GM19463 (cell line): ENCODE measurements around the gene CASTOR2.
"Not testable (repeated sequence)": the region's sequence is repeated elsewhere in the genome, so short reads cannot be mapped to it uniquely, and the experiment has no call there.

Source experiments
- ATAC-seq: cut with Tn5 transposase; IDR thresholded peaks from one replicate; pipeline ENCODE4 v1.9.1; 2021; ENCODE audit warnings: mild to moderate bottlenecking, moderate library complexity; ENCODE audit not compliant: unreplicated experiment

CASTOR2 gene

DNA sequence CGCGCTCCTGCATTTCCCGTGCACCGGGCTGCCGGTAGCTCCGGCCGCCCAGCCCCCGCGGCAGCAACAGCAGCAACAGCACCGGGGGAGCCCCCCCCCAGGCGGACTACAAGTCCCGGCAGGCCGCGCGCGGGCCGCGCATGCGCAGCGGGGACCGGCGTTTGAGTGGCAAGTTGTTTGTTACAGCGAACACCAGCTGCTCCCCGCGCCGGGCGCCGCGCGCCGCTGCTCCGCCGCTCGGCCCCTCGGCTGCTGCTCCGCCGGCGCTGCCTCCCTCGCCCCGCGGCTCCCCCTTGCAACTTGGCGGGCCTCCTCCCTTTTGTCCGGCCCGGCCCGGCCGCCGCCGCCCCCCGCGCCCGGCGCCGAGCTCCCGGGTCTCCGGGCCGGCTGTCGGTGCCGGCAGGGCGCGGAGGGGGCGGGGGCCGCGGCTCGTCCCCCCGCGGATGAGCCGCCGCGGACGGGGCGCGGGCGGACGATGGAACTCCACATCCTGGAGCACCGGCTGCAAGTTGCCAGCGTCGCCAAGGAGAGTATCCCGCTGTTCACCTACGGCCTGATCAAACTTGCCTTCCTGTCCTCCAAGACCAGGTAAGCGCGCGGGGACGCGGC is at the start of gene CASTOR2:
CASTOR2 (plus strand) TSS at position 195 of the 609 bp plus-strand sequence; CDS start at position 476, 281 bp downstream.
- ATAC-seq, result peak; percentile 89

DNA sequence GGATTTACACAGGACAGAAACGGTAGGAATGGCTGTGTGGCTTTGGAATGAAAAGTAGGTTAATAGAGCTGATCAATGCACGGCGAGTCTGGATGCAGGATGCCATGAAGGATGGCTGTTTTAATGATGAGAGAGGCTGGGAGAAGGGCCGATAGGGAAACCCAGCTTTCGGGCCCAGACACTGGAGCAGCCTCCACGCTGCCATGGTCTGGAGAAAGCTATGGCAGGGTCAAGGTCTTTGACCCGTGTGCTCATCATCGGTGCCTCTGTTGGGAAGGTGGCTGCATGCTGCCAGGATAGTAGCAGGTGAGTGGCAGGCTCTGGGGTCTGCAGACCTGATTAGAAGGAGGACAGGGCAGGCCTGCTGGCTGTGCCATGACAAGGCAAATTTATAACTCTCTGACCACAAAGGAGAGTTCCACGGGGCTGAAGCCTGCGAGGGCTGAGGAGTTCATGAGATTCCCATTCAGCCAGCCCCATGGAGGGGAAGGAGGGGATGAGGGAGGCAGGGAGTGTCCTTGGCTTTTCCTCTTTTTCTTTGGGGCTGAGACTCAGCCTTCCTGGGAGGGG is 42.1 kb upstream of the CASTOR2 start:
- not testable (repeated sequence) for ATAC-seq

DNA sequence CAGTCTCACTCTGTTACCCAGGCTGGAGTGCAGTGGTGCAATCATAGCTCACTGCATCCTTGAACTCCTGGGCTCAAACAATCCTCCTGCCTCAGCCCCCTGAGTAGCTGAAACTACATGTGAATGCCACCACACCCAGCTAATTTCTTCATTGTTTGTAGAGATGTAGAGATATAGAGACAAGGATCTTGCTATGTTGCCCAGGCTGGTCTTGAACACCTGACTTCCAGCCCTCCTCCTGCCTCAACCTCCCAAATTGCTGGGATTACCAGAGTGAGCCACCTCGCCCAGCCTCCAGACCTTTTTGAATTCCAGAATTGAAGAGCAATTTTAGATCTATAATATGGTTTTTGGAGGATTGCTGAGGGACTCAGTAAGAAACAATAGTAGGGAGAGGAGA is 40.9 kb upstream of the CASTOR2 start:
- not testable (repeated sequence) for ATAC-seq

DNA sequence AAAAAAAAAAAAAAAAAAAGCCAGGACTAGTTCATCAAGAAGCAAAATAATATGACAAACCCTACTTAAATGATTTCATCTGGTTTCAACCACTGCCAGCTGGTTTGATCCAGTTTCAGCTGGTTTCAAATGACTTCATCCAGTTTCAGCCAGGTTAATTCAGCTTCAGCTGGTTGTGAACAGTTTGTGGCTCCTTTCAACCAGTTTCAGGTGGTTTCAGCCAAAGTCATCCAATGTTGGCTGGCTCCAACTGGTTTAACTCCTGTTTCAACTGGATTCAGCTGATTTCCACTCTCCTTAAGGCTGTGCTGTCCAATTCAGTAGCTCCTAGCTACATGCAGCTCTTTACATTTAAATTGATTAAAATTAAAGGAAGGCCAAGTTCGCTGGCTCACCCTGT is 37.5 kb upstream of the CASTOR2 start:
- ATAC-seq, result not testable (repeated sequence)

DNA sequence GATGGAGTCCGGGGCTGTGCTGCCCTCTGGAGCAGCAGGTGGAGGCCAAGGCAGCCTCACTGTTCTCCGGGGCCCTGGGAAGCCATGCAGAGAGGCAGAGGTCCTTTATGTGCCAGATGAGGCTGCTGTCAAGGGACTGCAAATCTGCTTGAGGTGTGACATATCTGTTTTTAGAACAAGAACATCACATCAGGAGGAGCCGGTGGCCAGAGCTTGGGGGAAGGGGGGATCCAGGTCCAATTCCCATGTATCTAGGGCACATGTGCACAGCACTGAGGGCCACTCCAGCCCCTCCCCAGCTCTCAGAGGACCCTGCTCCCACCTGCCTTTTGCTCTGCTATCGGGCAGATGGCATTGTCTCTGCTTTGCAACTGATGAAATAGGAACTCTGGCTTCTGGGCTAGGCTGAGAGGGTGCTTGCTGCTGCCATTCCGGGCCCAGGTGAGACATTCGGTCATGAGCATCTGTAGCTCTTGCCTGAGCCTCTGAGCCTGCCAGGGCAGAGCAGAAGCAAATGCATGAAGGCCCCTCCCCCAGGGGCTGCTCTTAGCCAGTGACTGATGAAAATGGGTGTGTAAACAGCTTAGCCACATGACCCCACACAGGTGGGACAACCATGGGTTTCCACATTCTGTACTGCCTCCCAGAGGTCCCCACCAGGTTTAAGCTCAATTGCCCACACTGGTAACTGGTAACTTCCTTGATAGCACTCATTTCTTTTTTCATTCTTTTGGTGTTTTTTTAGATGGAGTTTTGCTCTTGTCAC is 32.8 kb upstream of the CASTOR2 start:
- ATAC-seq, result not testable (repeated sequence)

DNA sequence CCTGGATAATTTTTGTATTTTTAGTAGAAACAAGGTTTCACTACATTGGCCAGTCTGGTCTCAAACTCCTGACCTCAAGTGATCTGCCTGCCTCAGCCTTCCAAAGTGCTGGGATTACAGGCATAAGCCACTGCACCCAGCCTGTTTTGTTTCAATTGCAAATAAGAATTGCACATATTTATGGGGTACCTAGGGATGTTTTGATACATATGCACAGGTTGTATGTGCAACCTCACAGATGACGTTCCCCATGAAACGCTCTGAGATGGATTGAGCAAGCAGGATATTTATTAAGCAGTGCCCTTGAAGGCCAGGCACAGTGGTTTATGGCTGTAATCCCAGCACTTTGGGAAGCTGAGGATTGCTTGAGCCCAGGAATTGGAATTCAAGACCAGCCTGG is 25.1 kb upstream of the CASTOR2 start:
- not testable (repeated sequence) for ATAC-seq

DNA sequence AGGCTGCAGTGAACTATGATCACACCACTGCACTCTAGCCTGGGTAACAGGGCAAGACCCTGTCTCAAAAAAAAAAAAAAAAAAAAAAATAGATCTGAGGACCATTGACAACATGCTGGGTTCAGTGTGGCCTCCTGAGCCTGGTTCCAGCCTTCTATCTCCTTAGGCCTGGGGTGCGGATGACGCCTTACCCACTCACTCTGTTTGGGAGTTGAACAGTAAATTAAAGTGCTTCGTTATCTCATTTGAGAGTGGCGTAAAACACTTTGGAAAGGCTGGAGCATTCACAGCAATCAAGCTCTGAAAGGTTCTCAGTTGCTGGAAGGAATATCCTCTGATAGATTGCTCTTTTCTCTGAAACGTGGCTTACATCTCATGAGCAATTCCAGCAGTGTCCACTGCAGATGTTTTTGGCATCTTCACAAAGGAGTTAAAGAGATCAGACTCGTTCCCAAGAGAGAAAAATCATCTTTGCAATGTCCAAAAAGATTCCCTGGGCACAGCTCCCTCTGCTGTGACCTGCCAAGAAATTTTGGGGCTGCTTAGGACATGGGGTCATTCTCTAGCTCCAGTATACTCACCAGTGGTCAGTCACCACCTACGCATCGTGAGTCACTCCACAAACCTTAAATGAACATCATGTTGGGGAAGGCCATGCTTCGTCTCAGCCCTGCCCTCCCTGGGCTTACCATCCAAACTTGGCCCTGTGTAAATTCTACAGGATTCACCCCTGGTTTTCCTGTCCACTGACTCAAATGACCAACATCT is 23.0 kb upstream of the CASTOR2 start:
- not testable (repeated sequence) for ATAC-seq

- ATAC-seq, result not testable (repeated sequence)
These were observed 20.6 kb upstream of the CASTOR2 start for GRCh38 chr7:74943923-74944322.

- ATAC-seq, result not testable (repeated sequence)
These were observed 16.8 kb upstream of the CASTOR2 start for GRCh38 chr7:74947741-74948140.

- ATAC-seq, result not testable (repeated sequence)
These were observed 10.7 kb upstream of the CASTOR2 start for GRCh38 chr7:74953774-74954173.

- ATAC-seq, result not testable (repeated sequence)
These were observed 6.2 kb upstream of the CASTOR2 start for GRCh38 chr7:74958328-74958727.

GRCh38 chr7:74963704-74964510 is 598 bp upstream of the CASTOR2 start:
- peak; percentile 47 for ATAC-seq

DNA sequence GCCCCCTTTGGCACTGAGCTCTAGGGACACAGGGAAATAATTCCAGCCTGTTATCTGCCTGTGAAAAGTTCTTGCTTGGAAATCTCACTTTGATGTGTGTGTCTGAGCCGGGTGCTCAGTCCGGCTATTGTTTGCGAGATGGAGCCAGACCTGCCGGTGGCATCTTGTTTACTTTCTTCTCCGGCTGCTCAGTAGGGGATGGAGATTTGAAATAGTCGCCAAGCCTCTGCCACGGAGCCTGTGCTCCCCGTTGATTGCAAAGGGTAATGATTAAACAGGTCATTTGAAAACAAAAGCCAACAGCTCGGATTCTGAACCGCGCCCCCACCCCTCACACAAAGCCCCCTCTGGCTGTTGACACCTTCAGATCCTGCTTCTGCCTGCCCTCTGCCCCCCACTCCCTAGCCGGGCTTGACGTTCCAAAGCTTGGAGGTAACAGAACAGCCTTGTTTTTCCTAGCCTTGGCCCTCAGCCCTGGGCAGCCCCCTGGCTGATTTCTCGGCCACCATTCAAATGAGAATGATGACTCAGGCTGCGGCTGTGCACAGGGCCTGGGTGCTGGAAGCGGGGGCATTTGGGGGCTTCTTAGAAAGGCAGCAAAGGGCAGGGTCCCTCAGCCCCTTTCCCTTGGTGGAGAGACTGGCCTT is 1.8 kb downstream of the CASTOR2 start:
- not testable (repeated sequence) for ATAC-seq

GRCh38 chr7:74966909-74967308 is 2.4 kb downstream of the CASTOR2 start:
- not testable (repeated sequence) for ATAC-seq

- not testable (repeated sequence) for ATAC-seq
These were observed 6.9 kb downstream of the CASTOR2 start for GRCh38 chr7:74971431-74971830.

- ATAC-seq, result not testable (repeated sequence)
These were observed 7.9 kb downstream of the CASTOR2 start for GRCh38 chr7:74972377-74972776.

GRCh38 chr7:74975959-74976358 is 11.5 kb downstream of the CASTOR2 start:
- not testable (repeated sequence) for ATAC-seq

DNA sequence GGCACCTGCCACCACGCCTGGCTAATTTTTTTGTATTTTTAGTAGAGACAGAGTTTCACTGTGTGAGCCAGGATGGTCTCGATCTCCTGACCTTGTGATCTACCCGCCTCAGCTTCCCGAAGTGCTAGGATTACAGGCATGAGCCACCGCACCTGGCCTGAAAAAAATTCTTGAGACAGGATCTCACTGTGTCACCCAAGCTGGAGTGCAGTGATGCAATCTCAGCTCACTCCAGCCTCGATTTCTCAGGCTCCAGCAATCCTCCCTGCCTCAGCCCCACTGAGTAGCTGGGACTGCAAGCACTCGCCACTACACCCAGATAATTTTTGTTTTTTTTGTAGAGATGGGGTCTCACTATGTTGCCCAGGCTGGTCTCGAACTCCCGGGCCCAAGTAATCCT is 13.0 kb downstream of the CASTOR2 start:
- not testable (repeated sequence) for ATAC-seq

GRCh38 chr7:74988436-74988835 is 23.9 kb downstream of the CASTOR2 start:
- ATAC-seq, result not testable (repeated sequence)

DNA sequence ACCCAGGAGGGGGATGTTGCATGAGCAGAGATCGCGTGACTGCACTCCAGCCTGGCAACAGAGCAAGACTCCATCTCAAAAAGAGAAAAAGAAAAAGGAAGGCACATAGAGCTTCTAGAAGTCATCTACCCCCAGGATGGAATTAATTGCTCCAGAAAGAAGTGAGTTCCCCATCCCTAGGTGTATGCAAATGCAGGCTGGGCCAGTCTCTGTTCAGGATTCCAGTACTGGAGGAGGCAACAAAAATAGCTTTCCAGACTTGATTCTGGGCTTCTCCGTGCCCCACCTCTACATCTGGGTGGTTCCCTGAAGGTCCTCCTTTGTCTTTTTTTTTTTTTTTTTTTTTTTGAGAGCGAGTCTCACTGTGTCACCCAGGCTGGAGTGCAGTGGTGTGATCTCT is 28.6 kb downstream of the CASTOR2 start:
- no peak for ATAC-seq
